ENCODE measurements around the gene RPRD1B.

GRCh38 chr20:38095017-38095686 lies 61.6 kb downstream of the RPRD1B start:
- TF ChIP-seq POLR2A (IDR thresholded peaks at IDR 0.05; ENCODE audit: low read length) (no peak), SREBF2 (IDR thresholded peaks at IDR 0.05) (no peak), CHD2 (IDR thresholded peaks at IDR 0.05; ENCODE audit: low read length, partially characterized antibody) (no peak)

Measured in A549 (cell line).